HEK293T (cell line): ENCODE results near the gene POLR3B.

Source experiments
- ARNT ChIP-seq: fragments of 450-650 bp; IDR thresholded peaks from 2 replicates; pipeline ENCODE4 v1.6.1; 2017; ENCODE audit warnings: mild to moderate bottlenecking
- BHLHE40 ChIP-seq: fragments of 450-650 bp; IDR thresholded peaks from 2 replicates; pipeline ENCODE4 v1.6.1; 2016; ENCODE audit warnings: mild to moderate bottlenecking, moderate library complexity, borderline replicate concordance
- CTBP1 ChIP-seq: fragments of 450-650 bp; IDR thresholded peaks from 2 replicates; pipeline ENCODE4 v1.6.1; 2016; ENCODE audit warnings: borderline replicate concordance
- ELF4 ChIP-seq: fragments of 450-650 bp; IDR thresholded peaks from 2 replicates; pipeline ENCODE4 v1.6.1; 2017; ENCODE audit warnings: antibody characterized with exemption
- FOXA1 ChIP-seq: fragments of 450-650 bp; IDR thresholded peaks from 2 replicates; pipeline ENCODE4 v1.6.1; 2016; ENCODE audit warnings: mild to moderate bottlenecking
- FOXK2 ChIP-seq: fragments of 450-650 bp; IDR thresholded peaks from 2 replicates; pipeline ENCODE4 v1.6.1; 2016; ENCODE audit warnings: mild to moderate bottlenecking
- FOXM1 ChIP-seq: fragments of 450-650 bp; IDR thresholded peaks from 2 replicates; pipeline ENCODE4 v1.6.1; 2017; ENCODE audit warnings: mild to moderate bottlenecking, borderline replicate concordance
- L3MBTL2 ChIP-seq: fragments of 450-650 bp; conservative IDR thresholded peaks from 2 replicates; pipeline ENCODE4 v1.6.1; 2016; ENCODE audit warnings: mild to moderate bottlenecking
- LEF1 ChIP-seq: fragments of 450-650 bp; IDR thresholded peaks from 2 replicates; pipeline ENCODE4 v1.6.1; 2017; ENCODE audit warnings: mild to moderate bottlenecking, borderline replicate concordance
- SP1 ChIP-seq: fragments of 450-650 bp; IDR thresholded peaks from 2 replicates; pipeline ENCODE4 v1.6.1; 2017
- SUZ12 ChIP-seq: fragments of 450-650 bp; IDR thresholded peaks from 2 replicates; pipeline ENCODE4 v1.6.1; 2016; ENCODE audit warnings: mild to moderate bottlenecking
- TARDBP ChIP-seq: fragments of 450-650 bp; IDR thresholded peaks from 2 replicates; pipeline ENCODE4 v1.6.1; 2016
- ZNF384 ChIP-seq: fragments of 450-650 bp; IDR thresholded peaks from 2 replicates; pipeline ENCODE4 v1.6.1; 2016

- TF ChIP-seq CTBP1 = no peak
- TF ChIP-seq FOXK2 = no peak
- TF ChIP-seq ELF4 = no peak
- TF ChIP-seq TARDBP = no peak
- no peak for TF ChIP-seq FOXM1
- no peak for TF ChIP-seq SP1
- no peak for TF ChIP-seq ARNT
- no peak for TF ChIP-seq L3MBTL2
- TF ChIP-seq ZNF384 = no peak
- no peak for TF ChIP-seq SUZ12
- TF ChIP-seq FOXA1 = no peak
- TF ChIP-seq LEF1 = no peak
- TF ChIP-seq BHLHE40 = no peak
Measured at GRCh38 chr12:106369624-106370346, 12.2 kb downstream of the POLR3B start.
